GM23338 (cell line): ENCODE measurements around the gene NRGN. TPM values are rescaled to one million over a fixed set of nuclear protein-coding genes. Genes with fewer than 3 reads are reported as not detected.
A peak's percentile ranks its signal among the peaks of the same experiment; 100 is the strongest.

Experiments used
- ATAC-seq: fragments of 200-7000 bp; cut with Tn5 transposase; 3 replicates; pipeline ENCODE4 v1.9.1; 2020
- DNase-seq: peaks from one replicate; pipeline ENCODE4 v3.0.0-alpha.2; 2015; ENCODE audit warnings: low spot score
- H2AFZ ChIP-seq: fragments of 200-600 bp; sonication (generic); 2 replicates; pipeline ENCODE4 v1.8.0; 2016; ENCODE audit warnings: antibody characterized with exemption, mild to moderate bottlenecking, moderate library complexity
- H3F3A ChIP-seq: fragments of 200-600 bp; sonication (generic); replicated peaks from 2 replicates; pipeline ENCODE4 v1.8.0; 2017; ENCODE audit warnings: antibody characterized with exemption, mixed run types, low read depth
- H3K27ac ChIP-seq: fragments of 200-600 bp; sonication (generic); 2 replicates; pipeline ENCODE4 v1.6.1; 2016; ENCODE audit warnings: low read depth
- H3K27me3 ChIP-seq: fragments of 200-600 bp; sonication (generic); 2 replicates; pipeline ENCODE4 v1.8.0; 2016; ENCODE audit warnings: mild to moderate bottlenecking, mixed run types, moderate library complexity; ENCODE audit not compliant: insufficient read depth
- H3K36me3 ChIP-seq: fragments of 200-600 bp; sonication (generic); 2 replicates; pipeline ENCODE4 v1.8.0; 2016; ENCODE audit warnings: mild to moderate bottlenecking; ENCODE audit not compliant: insufficient read depth
- H3K4me1 ChIP-seq: fragments of 200-600 bp; sonication (generic); 2 replicates; pipeline ENCODE4 v1.8.0; 2016; ENCODE audit warnings: mild to moderate bottlenecking, moderate library complexity; ENCODE audit not compliant: insufficient read depth
- H3K4me2 ChIP-seq: fragments of 200-600 bp; sonication (generic); 2 replicates; pipeline ENCODE4 v1.7.1; 2017; ENCODE audit warnings: mixed run types
- H3K4me3 ChIP-seq: fragments of 200-600 bp; sonication (generic); 2 replicates; pipeline ENCODE4 v1.6.1; 2016; ENCODE audit warnings: mixed run types
- H3K79me2 ChIP-seq: fragments of 200-600 bp; sonication (generic); replicated peaks from 2 replicates; pipeline ENCODE4 v1.8.0; 2017; ENCODE audit warnings: mild to moderate bottlenecking; ENCODE audit not compliant: insufficient read depth
- H3K9me2 ChIP-seq: fragments of 200-600 bp; sonication (generic); 2 replicates; pipeline ENCODE4 v1.8.0; 2017; ENCODE audit not compliant: insufficient read depth
- H4K20me1 ChIP-seq: fragments of 200-600 bp; sonication (generic); replicated peaks from 2 replicates; pipeline ENCODE4 v1.8.0; 2017; ENCODE audit warnings: mild to moderate bottlenecking; ENCODE audit not compliant: insufficient read depth
- H3K27ac Mint-ChIP-seq: 2 replicates; pipeline ENCODE4 v1.8.0; 2020; ENCODE audit warnings: inconsistent platforms, mild to moderate bottlenecking, moderate library complexity, mixed read lengths
- H3K27me3 Mint-ChIP-seq: 3 replicates; pipeline ENCODE4 v1.8.0; 2022; ENCODE audit warnings: low read depth, mild to moderate bottlenecking, moderate library complexity, mixed read lengths, inconsistent platforms; ENCODE audit not compliant: insufficient read depth, poor library complexity
- H3K36me3 Mint-ChIP-seq: 3 replicates; pipeline ENCODE4 v1.8.0; 2021; ENCODE audit warnings: low read depth, mild to moderate bottlenecking, inconsistent platforms, moderate library complexity, mixed read lengths
- H3K4me1 Mint-ChIP-seq: 3 replicates; pipeline ENCODE4 v1.8.0; 2020; ENCODE audit warnings: mild to moderate bottlenecking, inconsistent platforms, mixed read lengths
- H3K4me3 Mint-ChIP-seq: 3 replicates; pipeline ENCODE4 v1.8.0; 2021; ENCODE audit warnings: moderate library complexity, mild to moderate bottlenecking, inconsistent platforms, mixed read lengths
- H3K9me3 Mint-ChIP-seq: 3 replicates; pipeline ENCODE4 v1.8.0; 2020; ENCODE audit warnings: moderate library complexity, mild to moderate bottlenecking, inconsistent platforms, mixed read lengths
- CREB1 ChIP-seq: fragments of 250-450 bp; sonication (Bioruptor Pico); IDR thresholded peaks from 2 replicates; pipeline ENCODE4 v1.5.0; 2020; ENCODE audit warnings: low read depth, mild to moderate bottlenecking, moderate library complexity
- EZH2 ChIP-seq: fragments of 200-600 bp; sonication (generic); IDR thresholded peaks from one replicate; pipeline ENCODE4 v1.8.0; 2017; ENCODE audit warnings: antibody characterized with exemption, mild to moderate bottlenecking, low read depth; ENCODE audit not compliant: unreplicated experiment
- JUNB ChIP-seq: IDR thresholded peaks from one replicate; pipeline ENCODE4 v1.6.1; 2016; ENCODE audit warnings: antibody characterized with exemption; ENCODE audit not compliant: unreplicated experiment
- NANOG ChIP-seq: IDR thresholded peaks from 2 replicates; pipeline ENCODE4 v1.6.1; 2016; ENCODE audit warnings: antibody characterized with exemption, borderline replicate concordance
- POLR2AphosphoS5 ChIP-seq: IDR thresholded peaks from 2 replicates; pipeline ENCODE4 v1.6.1; 2016; ENCODE audit warnings: antibody characterized with exemption, low read depth
- ZNF114 ChIP-seq: fragments of 250-450 bp; sonication (Bioruptor Pico); IDR thresholded peaks from 2 replicates; pipeline ENCODE4 v1.5.0; 2020; ENCODE audit warnings: mild to moderate bottlenecking, moderate library complexity
- polyA plus RNA-seq: library from polyadenylated mRNA; unstranded; fragments of >200 nt; fragmentation: Nextera tagmentation; extraction: Ambion mirVana; gene quantifications from 2 replicates; pipeline ENCODE4 v1.2.1, GENCODE V29; 2016
- total RNA-seq: library from RNA; depleted of rRNA; stranded (reverse); fragments of >200 nt; shearing (Covaris generic); gene quantifications from 2 replicates; pipeline ENCODE4 v1.2.3, GENCODE V29; 2014
- TF ChIP-seq, protein P1 (sequence below), 2 experiments: fragments of 200-600 bp in 1 of 2; sonication (generic) in 1 of 2; conservative IDR thresholded peaks; 2 replicates each; pipeline versions ENCODE4 v1.5.1 to v1.6.1; 2016 to 2017; ENCODE audit warnings: antibody characterized with exemption in 2 of 2, low read depth in 2 of 2, mild to moderate bottlenecking in 2 of 2, moderate library complexity in 1 of 2
- TF ChIP-seq, protein P2 (sequence below): fragments of 250-450 bp; sonication (Bioruptor Pico); IDR thresholded peaks from 2 replicates; pipeline ENCODE4 v1.5.0; 2020; ENCODE audit warnings: mild to moderate bottlenecking, moderate library complexity
- TF ChIP-seq, protein P3 (sequence below): IDR thresholded peaks from one replicate; pipeline ENCODE4 v1.6.1; 2018; ENCODE audit warnings: antibody characterized with exemption; ENCODE audit not compliant: unreplicated experiment

Gene NRGN
- total and polyA plus RNA-seq, 2 experiments from 2014 or later: 0.24 to 0.61 TPM

DNA sequence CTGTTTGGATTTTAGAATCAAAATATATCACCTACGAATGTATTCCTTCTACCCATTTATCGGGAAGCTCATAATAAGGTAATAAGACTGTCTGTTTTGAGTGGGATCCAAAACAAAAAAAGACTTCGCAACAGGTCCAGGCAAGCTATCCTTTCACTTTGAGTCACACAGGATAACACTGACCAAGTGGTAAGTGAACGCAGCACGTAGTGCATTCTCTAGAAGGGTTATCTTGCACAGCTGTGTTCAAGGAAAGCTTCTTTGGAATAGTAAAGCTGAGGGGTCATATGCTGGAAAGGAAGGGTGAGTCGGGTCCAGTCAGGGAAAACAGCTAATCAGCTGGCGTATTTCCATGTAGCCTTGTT is 22.3 kb upstream of the NRGN start:
- no peaks in the 10 kb centered on the region for H3F3A ChIP-seq
- no peaks in the 10 kb centered on the region for H3K36me3 ChIP-seq
- H3K4me2 ChIP-seq: peak overlapping the region; percentile 88
- H3K27ac ChIP-seq: no peak overlapping the region
- no peak for DNase-seq
- Mint-ChIP-seq H3K27me3 (peaks cover 66% of the 10 kb centered on the region), H3K4me1 (peaks cover 34% of the 10 kb centered on the region), H3K27ac (no peak overlapping the region), H3K4me3 (peak overlapping the region; percentile 85), H3K9me3 (no peaks in the 10 kb centered on the region), H3K36me3 (no peaks in the 10 kb centered on the region)
- H3K79me2 ChIP-seq: no peaks in the 10 kb centered on the region
- H2AFZ ChIP-seq: peak overlapping the region; percentile 95; the same call in 1 of the 2 replicates
- no peaks in the 10 kb centered on the region for H3K9me2 ChIP-seq
- no peak for ATAC-seq
- peaks cover 88% of the 10 kb centered on the region for H3K27me3 ChIP-seq
- peaks cover 14% of the 10 kb centered on the region; the same call in 1 of the 2 replicates for H3K4me1 ChIP-seq
- H3K4me3 ChIP-seq: peak overlapping the region; percentile 76
- TF ChIP-seq CREB1 (CRISPR knock-in tag) (no peak), ZNF114 (CRISPR knock-in tag) (no peak), NANOG (no peak), JUNB (no peak), EZH2 (no peak), POLR2AphosphoS5 (no peak)
- TF ChIP-seq, protein P1, sequence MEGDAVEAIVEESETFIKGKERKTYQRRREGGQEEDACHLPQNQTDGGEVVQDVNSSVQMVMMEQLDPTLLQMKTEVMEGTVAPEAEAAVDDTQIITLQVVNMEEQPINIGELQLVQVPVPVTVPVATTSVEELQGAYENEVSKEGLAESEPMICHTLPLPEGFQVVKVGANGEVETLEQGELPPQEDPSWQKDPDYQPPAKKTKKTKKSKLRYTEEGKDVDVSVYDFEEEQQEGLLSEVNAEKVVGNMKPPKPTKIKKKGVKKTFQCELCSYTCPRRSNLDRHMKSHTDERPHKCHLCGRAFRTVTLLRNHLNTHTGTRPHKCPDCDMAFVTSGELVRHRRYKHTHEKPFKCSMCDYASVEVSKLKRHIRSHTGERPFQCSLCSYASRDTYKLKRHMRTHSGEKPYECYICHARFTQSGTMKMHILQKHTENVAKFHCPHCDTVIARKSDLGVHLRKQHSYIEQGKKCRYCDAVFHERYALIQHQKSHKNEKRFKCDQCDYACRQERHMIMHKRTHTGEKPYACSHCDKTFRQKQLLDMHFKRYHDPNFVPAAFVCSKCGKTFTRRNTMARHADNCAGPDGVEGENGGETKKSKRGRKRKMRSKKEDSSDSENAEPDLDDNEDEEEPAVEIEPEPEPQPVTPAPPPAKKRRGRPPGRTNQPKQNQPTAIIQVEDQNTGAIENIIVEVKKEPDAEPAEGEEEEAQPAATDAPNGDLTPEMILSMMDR (conservative IDR thresholded peaks at IDR 0.05; ENCODE audit: low read depth in 2 of 2): no peak
- TF ChIP-seq, protein P2, sequence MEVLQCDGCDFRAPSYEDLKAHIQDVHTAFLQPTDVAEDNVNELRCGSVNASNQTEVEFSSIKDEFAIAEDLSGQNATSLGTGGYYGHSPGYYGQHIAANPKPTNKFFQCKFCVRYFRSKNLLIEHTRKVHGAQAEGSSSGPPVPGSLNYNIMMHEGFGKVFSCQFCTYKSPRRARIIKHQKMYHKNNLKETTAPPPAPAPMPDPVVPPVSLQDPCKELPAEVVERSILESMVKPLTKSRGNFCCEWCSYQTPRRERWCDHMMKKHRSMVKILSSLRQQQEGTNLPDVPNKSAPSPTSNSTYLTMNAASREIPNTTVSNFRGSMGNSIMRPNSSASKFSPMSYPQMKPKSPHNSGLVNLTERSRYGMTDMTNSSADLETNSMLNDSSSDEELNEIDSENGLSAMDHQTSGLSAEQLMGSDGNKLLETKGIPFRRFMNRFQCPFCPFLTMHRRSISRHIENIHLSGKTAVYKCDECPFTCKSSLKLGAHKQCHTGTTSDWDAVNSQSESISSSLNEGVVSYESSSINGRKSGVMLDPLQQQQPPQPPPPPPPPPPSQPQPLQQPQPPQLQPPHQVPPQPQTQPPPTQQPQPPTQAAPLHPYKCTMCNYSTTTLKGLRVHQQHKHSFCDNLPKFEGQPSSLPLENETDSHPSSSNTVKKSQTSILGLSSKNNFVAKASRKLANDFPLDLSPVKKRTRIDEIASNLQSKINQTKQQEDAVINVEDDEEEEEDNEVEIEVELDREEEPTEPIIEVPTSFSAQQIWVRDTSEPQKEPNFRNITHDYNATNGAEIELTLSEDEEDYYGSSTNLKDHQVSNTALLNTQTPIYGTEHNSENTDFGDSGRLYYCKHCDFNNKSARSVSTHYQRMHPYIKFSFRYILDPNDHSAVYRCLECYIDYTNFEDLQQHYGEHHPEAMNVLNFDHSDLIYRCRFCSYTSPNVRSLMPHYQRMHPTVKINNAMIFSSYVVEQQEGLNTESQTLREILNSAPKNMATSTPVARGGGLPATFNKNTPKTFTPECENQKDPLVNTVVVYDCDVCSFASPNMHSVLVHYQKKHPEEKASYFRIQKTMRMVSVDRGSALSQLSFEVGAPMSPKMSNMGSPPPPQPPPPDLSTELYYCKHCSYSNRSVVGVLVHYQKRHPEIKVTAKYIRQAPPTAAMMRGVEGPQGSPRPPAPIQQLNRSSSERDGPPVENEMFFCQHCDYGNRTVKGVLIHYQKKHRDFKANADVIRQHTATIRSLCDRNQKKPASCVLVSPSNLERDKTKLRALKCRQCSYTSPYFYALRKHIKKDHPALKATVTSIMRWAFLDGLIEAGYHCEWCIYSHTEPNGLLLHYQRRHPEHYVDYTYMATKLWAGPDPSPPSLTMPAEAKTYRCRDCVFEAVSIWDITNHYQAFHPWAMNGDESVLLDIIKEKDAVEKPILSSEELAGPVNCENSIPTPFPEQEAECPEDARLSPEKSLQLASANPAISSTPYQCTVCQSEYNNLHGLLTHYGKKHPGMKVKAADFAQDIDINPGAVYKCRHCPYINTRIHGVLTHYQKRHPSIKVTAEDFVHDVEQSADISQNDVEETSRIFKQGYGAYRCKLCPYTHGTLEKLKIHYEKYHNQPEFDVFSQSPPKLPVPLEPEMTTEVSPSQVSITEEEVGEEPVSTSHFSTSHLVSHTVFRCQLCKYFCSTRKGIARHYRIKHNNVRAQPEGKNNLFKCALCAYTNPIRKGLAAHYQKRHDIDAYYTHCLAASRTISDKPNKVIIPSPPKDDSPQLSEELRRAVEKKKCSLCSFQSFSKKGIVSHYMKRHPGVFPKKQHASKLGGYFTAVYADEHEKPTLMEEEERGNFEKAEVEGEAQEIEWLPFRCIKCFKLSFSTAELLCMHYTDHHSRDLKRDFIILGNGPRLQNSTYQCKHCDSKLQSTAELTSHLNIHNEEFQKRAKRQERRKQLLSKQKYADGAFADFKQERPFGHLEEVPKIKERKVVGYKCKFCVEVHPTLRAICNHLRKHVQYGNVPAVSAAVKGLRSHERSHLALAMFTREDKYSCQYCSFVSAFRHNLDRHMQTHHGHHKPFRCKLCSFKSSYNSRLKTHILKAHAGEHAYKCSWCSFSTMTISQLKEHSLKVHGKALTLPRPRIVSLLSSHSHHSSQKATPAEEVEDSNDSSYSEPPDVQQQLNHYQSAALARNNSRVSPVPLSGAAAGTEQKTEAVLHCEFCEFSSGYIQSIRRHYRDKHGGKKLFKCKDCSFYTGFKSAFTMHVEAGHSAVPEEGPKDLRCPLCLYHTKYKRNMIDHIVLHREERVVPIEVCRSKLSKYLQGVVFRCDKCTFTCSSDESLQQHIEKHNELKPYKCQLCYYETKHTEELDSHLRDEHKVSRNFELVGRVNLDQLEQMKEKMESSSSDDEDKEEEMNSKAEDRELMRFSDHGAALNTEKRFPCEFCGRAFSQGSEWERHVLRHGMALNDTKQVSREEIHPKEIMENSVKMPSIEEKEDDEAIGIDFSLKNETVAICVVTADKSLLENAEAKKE: no peak
- TF ChIP-seq, protein P3, sequence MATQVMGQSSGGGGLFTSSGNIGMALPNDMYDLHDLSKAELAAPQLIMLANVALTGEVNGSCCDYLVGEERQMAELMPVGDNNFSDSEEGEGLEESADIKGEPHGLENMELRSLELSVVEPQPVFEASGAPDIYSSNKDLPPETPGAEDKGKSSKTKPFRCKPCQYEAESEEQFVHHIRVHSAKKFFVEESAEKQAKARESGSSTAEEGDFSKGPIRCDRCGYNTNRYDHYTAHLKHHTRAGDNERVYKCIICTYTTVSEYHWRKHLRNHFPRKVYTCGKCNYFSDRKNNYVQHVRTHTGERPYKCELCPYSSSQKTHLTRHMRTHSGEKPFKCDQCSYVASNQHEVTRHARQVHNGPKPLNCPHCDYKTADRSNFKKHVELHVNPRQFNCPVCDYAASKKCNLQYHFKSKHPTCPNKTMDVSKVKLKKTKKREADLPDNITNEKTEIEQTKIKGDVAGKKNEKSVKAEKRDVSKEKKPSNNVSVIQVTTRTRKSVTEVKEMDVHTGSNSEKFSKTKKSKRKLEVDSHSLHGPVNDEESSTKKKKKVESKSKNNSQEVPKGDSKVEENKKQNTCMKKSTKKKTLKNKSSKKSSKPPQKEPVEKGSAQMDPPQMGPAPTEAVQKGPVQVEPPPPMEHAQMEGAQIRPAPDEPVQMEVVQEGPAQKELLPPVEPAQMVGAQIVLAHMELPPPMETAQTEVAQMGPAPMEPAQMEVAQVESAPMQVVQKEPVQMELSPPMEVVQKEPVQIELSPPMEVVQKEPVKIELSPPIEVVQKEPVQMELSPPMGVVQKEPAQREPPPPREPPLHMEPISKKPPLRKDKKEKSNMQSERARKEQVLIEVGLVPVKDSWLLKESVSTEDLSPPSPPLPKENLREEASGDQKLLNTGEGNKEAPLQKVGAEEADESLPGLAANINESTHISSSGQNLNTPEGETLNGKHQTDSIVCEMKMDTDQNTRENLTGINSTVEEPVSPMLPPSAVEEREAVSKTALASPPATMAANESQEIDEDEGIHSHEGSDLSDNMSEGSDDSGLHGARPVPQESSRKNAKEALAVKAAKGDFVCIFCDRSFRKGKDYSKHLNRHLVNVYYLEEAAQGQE: no peak
- H4K20me1 ChIP-seq: no peaks in the 10 kb centered on the region; the same call in none of the 2 replicates
